Heart left ventricle (tissue), 13 donors: ENCODE results near the gene MICAL3.

Source experiments
- POLR2A ChIP-seq, 2 donors: fragments of 450-650 bp; IDR thresholded peaks; one replicate each; pipeline ENCODE4 v1.6.1; 2017; ENCODE audit warnings: antibody characterized with exemption in 2 of 2, mild to moderate bottlenecking in 2 of 2, moderate library complexity in 2 of 2
- TF ChIP-seq, protein P1 (sequence below), 12 donors: fragments of 200-600 bp; sonication (generic) in 4 of 12; IDR thresholded peaks; one replicate each; pipeline versions ENCODE4 v1.5.0 to v1.8.0; 2018 to 2022; ENCODE audit warnings: antibody characterized with exemption in 12 of 12, mild to moderate bottlenecking in 5 of 12
- donor health status: ischemic (EF 13 %, LVEDD 7.1; RV severe dilation, severe dysfunction).
- donor health status: DM: no; HTN: yes; CAD: no.
- donor health status: DM: no; HTN: no; CAD: no.
- donor health status: ischemic (EF 25% LVEDD 6.9; RV normal size, moderate dysfunction).
- donor health status: ischemic (EF 25% LVEDD 5.7; RV mildly dilated, moderate dysfunction).
- donor health status: ischemic (EF 35%, LVEDD 5.7; RV mildly dilated, moderate dysfunction).
- donor health status: nonischemic (EF 11% LVEDD 7.7; RV severe dilation, severe dysfunction).
- donor health status: DM: yes; HTN: yes; CAD: no.
- donor health status: PGD.
- donor health status: ischemic (EF 29% LVEDD 5.4; RV normal size, mild dysfunction).
- donor health status: nonischemic (EF 23%, LVEDD 6.1; RV moderate dilation, normal function).

DNA sequence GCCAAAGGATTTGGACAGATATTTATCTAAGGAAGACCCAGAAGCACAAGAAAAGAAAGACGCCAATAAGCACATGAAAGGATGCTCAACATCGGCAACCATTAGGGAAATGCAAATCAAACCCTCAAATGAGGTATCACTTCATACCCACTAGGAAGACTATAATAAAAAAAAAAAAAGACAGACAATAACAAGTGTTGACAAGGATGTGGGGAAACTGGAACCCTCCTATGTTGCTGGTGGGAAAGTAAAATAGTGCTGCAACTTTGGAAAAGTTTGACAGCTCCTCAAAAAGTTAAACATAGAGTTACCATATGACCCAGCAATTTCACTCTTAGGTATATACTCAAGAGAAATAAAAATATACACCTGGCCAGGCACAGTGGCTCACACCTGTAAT lies 47.0 kb downstream of the MICAL3 start:
- TF ChIP-seq, protein P1, sequence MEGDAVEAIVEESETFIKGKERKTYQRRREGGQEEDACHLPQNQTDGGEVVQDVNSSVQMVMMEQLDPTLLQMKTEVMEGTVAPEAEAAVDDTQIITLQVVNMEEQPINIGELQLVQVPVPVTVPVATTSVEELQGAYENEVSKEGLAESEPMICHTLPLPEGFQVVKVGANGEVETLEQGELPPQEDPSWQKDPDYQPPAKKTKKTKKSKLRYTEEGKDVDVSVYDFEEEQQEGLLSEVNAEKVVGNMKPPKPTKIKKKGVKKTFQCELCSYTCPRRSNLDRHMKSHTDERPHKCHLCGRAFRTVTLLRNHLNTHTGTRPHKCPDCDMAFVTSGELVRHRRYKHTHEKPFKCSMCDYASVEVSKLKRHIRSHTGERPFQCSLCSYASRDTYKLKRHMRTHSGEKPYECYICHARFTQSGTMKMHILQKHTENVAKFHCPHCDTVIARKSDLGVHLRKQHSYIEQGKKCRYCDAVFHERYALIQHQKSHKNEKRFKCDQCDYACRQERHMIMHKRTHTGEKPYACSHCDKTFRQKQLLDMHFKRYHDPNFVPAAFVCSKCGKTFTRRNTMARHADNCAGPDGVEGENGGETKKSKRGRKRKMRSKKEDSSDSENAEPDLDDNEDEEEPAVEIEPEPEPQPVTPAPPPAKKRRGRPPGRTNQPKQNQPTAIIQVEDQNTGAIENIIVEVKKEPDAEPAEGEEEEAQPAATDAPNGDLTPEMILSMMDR (IDR thresholded peaks at IDR 0.05) = no peak
- no peak for TF ChIP-seq POLR2A (IDR thresholded peaks at IDR 0.05)
